Stomach (tissue), 4 donors: Measurements from ENCODE around the gene ALG10B.

ENCODE experiments used
- CTCF ChIP-seq, 7 experiments: fragments of 450-650 bp in 4 of 7; fragments of 200-600 bp in 3 of 7; sonication (generic) in 3 of 7; IDR thresholded peaks; one replicate each; pipeline ENCODE4 v1.5.1; 2016 to 2019; ENCODE audit warnings: antibody characterized with exemption in 7 of 7, control low read depth in 2 of 7, mild to moderate bottlenecking in 1 of 7
- EP300 ChIP-seq: sonication (generic); formaldehyde crosslinking; IDR thresholded peaks from one replicate; pipeline ENCODE4 v1.6.1; 2017; ENCODE audit warnings: antibody characterized with exemption
- POLR2A ChIP-seq, 4 donors: fragments of 450-650 bp; IDR thresholded peaks; one replicate each; pipeline ENCODE4 v1.6.1; 2016; ENCODE audit warnings: antibody characterized with exemption in 4 of 4, control low read depth in 2 of 4, mild to moderate bottlenecking in 1 of 4, moderate library complexity in 1 of 4
- POLR2AphosphoS5 ChIP-seq, 3 donors: sonication (generic); formaldehyde crosslinking; IDR thresholded peaks; one replicate each; pipeline ENCODE4 v1.6.1; 2016; ENCODE audit warnings: antibody characterized with exemption in 3 of 3

GRCh38 chr12:38328306-38328895 lies 11.8 kb downstream of the ALG10B start:
- TF ChIP-seq POLR2AphosphoS5 (IDR thresholded peaks at IDR 0.05) (no peak), EP300 (no peak), CTCF (IDR thresholded peaks at IDR 0.05) (peak in 5 of 7 experiments; percentile 13 to 78 (median 29)), POLR2A (IDR thresholded peaks at IDR 0.05) (no peak)
